SK-N-SH (cell line): ENCODE results near the gene WFIKKN1. TPM values are rescaled to one million over a fixed set of nuclear protein-coding genes. Genes with fewer than 3 reads are reported as not detected.

Source experiments
- CTCF ChIA-PET: fragments of 300-600, 350-600 bp; formaldehyde crosslinking; extraction: SDS; loops from one replicate; lab custom pipeline; 2021; lab: Yijun Ruan, JAX
- POLR2A ChIA-PET: fragments of 350-600 bp; sonication (Branson Sonifier 250); formaldehyde crosslinking; extraction: SDS; loops from one replicate; lab custom pipeline; 2020; ENCODE audit warnings: antibody characterized with exemption, inconsistent platforms; lab: Yijun Ruan, JAX
- DNase-seq: peaks from one replicate; pipeline ENCODE4 v3.0.0; 2012
- H2AFZ ChIP-seq: fragments of 200-600 bp; sonication (generic); 2 replicates; pipeline ENCODE4 v1.8.1; 2016; ENCODE audit warnings: antibody characterized with exemption, mild to moderate bottlenecking, low read depth
- H3F3A ChIP-seq: fragments of 200-600 bp; sonication (generic); replicated peaks from 2 replicates; pipeline ENCODE3; 2016; ENCODE audit warnings: antibody characterized with exemption, mild to moderate bottlenecking; ENCODE audit not compliant: insufficient read depth
- H3K27ac ChIP-seq, 2 experiments: fragments of 200-500 bp in 1 of 2; fragments of 200-600 bp in 1 of 2; sonication (Bioruptor generic) in 1 of 2; sonication (generic), shearing (Covaris generic) in 1 of 2; 2 replicates each; pipeline versions ENCODE4 v1.5.1 to v1.6.1; 2014 to 2016; ENCODE audit warnings: low read depth in 2 of 2, inconsistent platforms in 1 of 2, low read length in 1 of 2, mild to moderate bottlenecking in 1 of 2, mixed read lengths in 1 of 2
- H3K27me3 ChIP-seq: fragments of 200-600 bp; sonication (generic), shearing (Covaris generic); 2 replicates; pipeline ENCODE4 v1.6.1; 2016; ENCODE audit warnings: mixed run types; ENCODE audit not compliant: insufficient read depth
- H3K36me3 ChIP-seq, 2 experiments: fragments of 200-500 bp in 1 of 2; fragments of 200-600 bp in 1 of 2; sonication (Bioruptor generic) in 1 of 2; sonication (generic) in 1 of 2; replicated peaks in 1 of 2; 2 replicates each; pipeline versions ENCODE3 to v1.5.1; 2014 to 2016; ENCODE audit warnings: low read length in 1 of 2, mild to moderate bottlenecking in 1 of 2; ENCODE audit not compliant: insufficient read depth in 2 of 2, control insufficient read depth in 1 of 2
- H3K4me1 ChIP-seq, 2 experiments: fragments of 200-500 bp in 1 of 2; fragments of 200-600 bp in 1 of 2; sonication (Bioruptor generic) in 1 of 2; sonication (generic), shearing (Covaris generic) in 1 of 2; 2 replicates each; pipeline versions ENCODE4 v1.5.1 to v1.6.1; 2014 to 2016; ENCODE audit warnings: low read depth in 1 of 2, low read length in 1 of 2, mixed run types in 1 of 2; ENCODE audit not compliant: insufficient read depth in 2 of 2, control insufficient read depth in 1 of 2
- H3K4me2 ChIP-seq: fragments of 200-600 bp; sonication (generic), shearing (Covaris generic); 2 replicates; pipeline ENCODE4 v1.6.1; 2017; ENCODE audit warnings: mixed run types
- H3K4me3 ChIP-seq, 2 experiments: fragments of 200-500 bp in 1 of 2; fragments of 200-600 bp in 1 of 2; sonication (Bioruptor generic) in 1 of 2; sonication (generic), shearing (Covaris generic) in 1 of 2; 2 replicates each; pipeline versions ENCODE4 v1.5.1 to v1.8.1; 2014 to 2016; ENCODE audit warnings: low read depth in 2 of 2, inconsistent platforms in 1 of 2, low read length in 1 of 2, mild to moderate bottlenecking in 1 of 2, mixed read lengths in 1 of 2, moderate library complexity in 1 of 2
- H3K79me2 ChIP-seq: fragments of 200-600 bp; sonication (generic); 2 replicates; pipeline ENCODE4 v1.8.1; 2017; ENCODE audit warnings: mild to moderate bottlenecking; ENCODE audit not compliant: insufficient read depth
- H3K9ac ChIP-seq: fragments of 200-600 bp; sonication (generic); 2 replicates; pipeline ENCODE4 v1.6.1; 2017; ENCODE audit warnings: mixed run types
- H3K9me2 ChIP-seq: fragments of 200-600 bp; sonication (generic); 2 replicates; pipeline ENCODE4 v1.6.1; 2017; ENCODE audit warnings: mixed run types
- H3K9me3 ChIP-seq: fragments of 200-600 bp; sonication (generic); 2 replicates; pipeline ENCODE4 v1.6.1; 2017; ENCODE audit warnings: mixed run types, mild to moderate bottlenecking, moderate library complexity
- H4K20me1 ChIP-seq: fragments of 200-600 bp; sonication (generic); 2 replicates; pipeline ENCODE4 v1.6.1; 2017; ENCODE audit warnings: mild to moderate bottlenecking, mixed run types; ENCODE audit not compliant: insufficient read depth
- CHD2 ChIP-seq: fragments of 150-350 bp; IDR thresholded peaks from 2 replicates; pipeline ENCODE4 v1.6.1; 2018; ENCODE audit warnings: low read length; ENCODE audit not compliant: partially characterized antibody
- EP300 ChIP-seq, 2 experiments: IDR thresholded peaks; 2 replicates each; pipeline versions ENCODE4 v1.4.0 to v1.6.1; 2012; ENCODE audit warnings: borderline replicate concordance in 1 of 2, low read depth in 1 of 2, low read length in 1 of 2
- FOXJ3 ChIP-seq: sonication (generic); formaldehyde crosslinking; IDR thresholded peaks from 2 replicates; pipeline ENCODE4 v1.5.1; 2020; ENCODE audit warnings: mild to moderate bottlenecking, missing genetic modification reagents
- FOXM1 ChIP-seq: IDR thresholded peaks from 2 replicates; pipeline ENCODE4 v1.4.0; 2012; ENCODE audit warnings: low read depth, mild to moderate bottlenecking
- GATA2 ChIP-seq: sonication (generic); formaldehyde crosslinking; IDR thresholded peaks from 2 replicates; pipeline ENCODE4 v1.5.0; 2020; ENCODE audit warnings: mild to moderate bottlenecking, missing genetic modification reagents
- JUND ChIP-seq: IDR thresholded peaks from 2 replicates; pipeline ENCODE4 v1.4.0; 2012
- POLR2AphosphoS5 ChIP-seq: IDR thresholded peaks from 2 replicates; pipeline ENCODE4 v1.6.1; 2012; ENCODE audit warnings: low read depth, low read length
- RAD21 ChIP-seq: IDR thresholded peaks from 2 replicates; pipeline ENCODE4 v1.6.1; 2012; ENCODE audit warnings: mild to moderate bottlenecking, low read length
- REST ChIP-seq: IDR thresholded peaks from 2 replicates; pipeline ENCODE4 v1.6.1; 2012; ENCODE audit warnings: mild to moderate bottlenecking, low read depth, low read length, moderate library complexity
- RFX5 ChIP-seq: IDR thresholded peaks from 2 replicates; pipeline ENCODE4 v1.6.1; 2012; ENCODE audit warnings: mild to moderate bottlenecking, improper control_type of control experiment, low read length
- RXRA ChIP-seq: IDR thresholded peaks from 2 replicates; pipeline ENCODE4 v1.4.0; 2012; ENCODE audit warnings: low read depth, mild to moderate bottlenecking, borderline replicate concordance
- SIN3A ChIP-seq: IDR thresholded peaks from 2 replicates; pipeline ENCODE4 v1.6.1; 2012; ENCODE audit warnings: low read depth, mild to moderate bottlenecking, low read length, moderate library complexity, borderline replicate concordance
- TAF1 ChIP-seq: IDR thresholded peaks from 2 replicates; pipeline ENCODE4 v1.6.1; 2012; ENCODE audit warnings: low read depth, mild to moderate bottlenecking, low read length, moderate library complexity, borderline replicate concordance
- TCF12 ChIP-seq: IDR thresholded peaks from 2 replicates; pipeline ENCODE4 v1.4.0; 2012
- WGBS: methylation state at CpG from one replicate; pipeline ENCODE4 v1.1.6; 2017; ENCODE audit warnings: low lambda C conversion rate; 5-methylcytosine and 5-hydroxymethylcytosine counted together
- polyA plus RNA-seq, 3 experiments: library from polyadenylated mRNA; depleted of rRNA; stranded (reverse); fragments of >200 nt; gene quantifications; 2 replicates each; pipeline ENCODE4 v1.2.3, GENCODE V29; 2012
- TF ChIP-seq, protein P1 (sequence below): IDR thresholded peaks from 2 replicates; pipeline ENCODE4 v1.4.0; 2012; ENCODE audit warnings: low read depth

Gene WFIKKN1
- polyA plus RNA-seq, 1 of the 3 experiments (the other 2 are of a cell fraction), result 0.16 TPM

DNA sequence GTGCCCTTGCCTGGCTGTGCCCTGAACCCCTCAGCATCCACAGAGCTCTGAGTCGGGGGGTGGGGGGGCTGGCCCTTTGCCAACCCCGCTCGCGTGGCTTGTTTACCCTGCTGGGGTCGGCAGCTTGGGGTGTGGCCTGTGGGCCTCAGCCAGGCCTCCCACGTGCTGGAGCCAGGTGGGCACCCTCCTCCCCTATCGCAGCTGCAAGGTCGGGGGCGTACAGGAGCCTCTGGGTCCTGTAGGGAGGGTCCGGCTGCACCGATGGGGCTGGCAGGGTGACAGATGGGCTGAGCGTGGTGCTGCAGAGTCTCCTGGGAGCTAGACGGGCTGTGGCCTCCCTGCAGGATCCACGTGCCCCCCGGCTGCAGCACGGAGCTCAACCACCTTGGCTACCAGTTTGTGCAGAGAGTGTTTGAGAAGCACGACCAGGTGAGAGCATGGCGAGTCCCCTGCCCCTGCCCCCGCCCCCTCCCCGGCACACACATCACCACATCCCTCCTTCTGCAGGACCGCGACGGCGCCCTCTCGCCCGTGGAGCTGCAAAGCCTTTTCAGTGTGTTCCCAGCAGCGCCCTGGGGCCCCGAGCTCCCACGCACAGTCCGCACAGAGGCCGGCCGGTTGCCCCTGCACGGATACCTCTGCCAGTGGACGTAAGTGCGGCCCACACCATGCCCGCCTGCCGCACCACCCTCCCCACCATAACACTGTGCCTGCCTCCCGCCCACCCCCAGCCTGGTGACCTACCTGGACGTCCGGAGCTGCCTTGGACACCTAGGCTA, 40.8 kb downstream of the WFIKKN1 start:
- Histone ChIP-seq H3K4me1 (peaks cover 0 to 22% of the 10 kb centered on the region in 2 experiments; a peak in 1 of 4 replicates), H3K9me3 (no peaks in the 10 kb centered on the region), H3K36me3 (peaks cover 5 to 46% of the 10 kb centered on the region in 2 experiments), H3K4me3 (no peak overlapping the region), H3K4me2 (no peak overlapping the region), H2AFZ (no peak overlapping the region), H3K79me2 (peaks cover 25% of the 10 kb centered on the region), H3K27ac (no peak overlapping the region; a peak in 1 of 4 replicates), H3K9me2 (no peaks in the 10 kb centered on the region), H3K27me3 (no peaks in the 10 kb centered on the region), H3K9ac (no peak overlapping the region), H3F3A (peaks cover 4% of the 10 kb centered on the region), H4K20me1 (0 out of 2 replicates have a peak, but pooled peaks cover 6% of the 10 kb centered on the region)
- no peak for DNase-seq
- POLR2A ChIA-PET, result no interaction called here
- no peak for TF ChIP-seq TAF1
- no peak for TF ChIP-seq CHD2
- no peak for TF ChIP-seq SIN3A
- TF ChIP-seq FOXJ3 (CRISPR knock-in tag), result no peak
- no peak for TF ChIP-seq JUND
- TF ChIP-seq, protein P1, sequence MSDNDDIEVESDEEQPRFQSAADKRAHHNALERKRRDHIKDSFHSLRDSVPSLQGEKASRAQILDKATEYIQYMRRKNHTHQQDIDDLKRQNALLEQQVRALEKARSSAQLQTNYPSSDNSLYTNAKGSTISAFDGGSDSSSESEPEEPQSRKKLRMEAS, result no peak
- TF ChIP-seq RFX5, result no peak
- no peak for TF ChIP-seq POLR2AphosphoS5
- no peak for TF ChIP-seq FOXM1
- TF ChIP-seq RXRA, result no peak
- TF ChIP-seq TCF12, result no peak
- TF ChIP-seq GATA2 (CRISPR knock-in tag), result no peak
- no peak for TF ChIP-seq EP300 (IDR thresholded peaks at IDR 0.05; ENCODE audit: borderline replicate concordance in 1 of 2, low read depth in 1 of 2, low read length in 1 of 2)
- no peak for TF ChIP-seq REST
- no peak for TF ChIP-seq RAD21
- WGBS, result 97% methylated on average over 25 of the region's 40 CpGs
- CTCF ChIA-PET, result interaction anchor here (0.9 to 2.6 kb wide), 3 partner anchors 11 to 18 kb away, joined by 3 to 15 read pairs (median 3); partner anchors contain the start of gene WDR24
